GM12878 (cell line): ENCODE measurements around the gene CCDC8. TPM values are rescaled to one million over a fixed set of nuclear protein-coding genes. Genes with fewer than 3 reads are reported as not detected.
A peak's percentile ranks its signal among the peaks of the same experiment; 100 is the strongest.

Experiments used
- BACH1 ChIP-seq: fragments of 450-650 bp; IDR thresholded peaks from 2 replicates; pipeline ENCODE4 v1.6.1; 2017; ENCODE audit warnings: mild to moderate bottlenecking, borderline replicate concordance
- CHD2 ChIP-seq: IDR thresholded peaks from 2 replicates; pipeline ENCODE4 v1.6.1; 2011; ENCODE audit warnings: low read depth, low read length, improper control_type of control experiment, borderline replicate concordance
- CREM ChIP-seq: IDR thresholded peaks from 2 replicates; pipeline ENCODE4 v1.6.1; 2014; ENCODE audit warnings: antibody characterized with exemption, low read depth
- EED ChIP-seq: sonication (generic); IDR thresholded peaks from 2 replicates; pipeline ENCODE4 v1.6.1; 2016; ENCODE audit warnings: antibody characterized with exemption, low read depth
- ESRRA ChIP-seq: IDR thresholded peaks from 2 replicates; pipeline ENCODE4 v1.6.1; 2012; ENCODE audit warnings: mild to moderate bottlenecking, low read length, improper control_type of control experiment
- FOXK2 ChIP-seq: fragments of 450-650 bp; IDR thresholded peaks from 2 replicates; pipeline ENCODE4 v1.6.1; 2017; ENCODE audit warnings: mild to moderate bottlenecking, moderate library complexity
- MEF2B ChIP-seq: fragments of 450-650 bp; IDR thresholded peaks from 2 replicates; pipeline ENCODE4 v1.6.1; 2018; ENCODE audit warnings: mild to moderate bottlenecking, moderate library complexity; ENCODE audit not compliant: partially characterized antibody, poor library complexity, severe bottlenecking
- MLLT1 ChIP-seq: fragments of 450-650 bp; IDR thresholded peaks from 2 replicates; pipeline ENCODE4 v1.6.1; 2016; ENCODE audit warnings: mild to moderate bottlenecking
- MXI1 ChIP-seq: fragments of 150-350 bp; IDR thresholded peaks from 2 replicates; pipeline ENCODE4 v1.6.1; 2011; ENCODE audit warnings: low read depth, mild to moderate bottlenecking, inconsistent platforms, low read length, improper control_type of control experiment
- NBN ChIP-seq: fragments of 450-650 bp; IDR thresholded peaks from 2 replicates; pipeline ENCODE4 v1.6.1; 2016
- NKRF ChIP-seq: fragments of 450-650 bp; conservative IDR thresholded peaks from 2 replicates; pipeline ENCODE4 v1.6.1; 2017; ENCODE audit warnings: mild to moderate bottlenecking, moderate library complexity
- REST ChIP-seq: IDR thresholded peaks from 2 replicates; pipeline ENCODE4 v1.6.1; 2012; ENCODE audit warnings: mild to moderate bottlenecking, low read depth, low read length
- RFX5 ChIP-seq: IDR thresholded peaks from 2 replicates; pipeline ENCODE4 v1.6.1; 2011; ENCODE audit warnings: low read depth, low read length, improper control_type of control experiment
- STAT3 ChIP-seq: IDR thresholded peaks from 2 replicates; pipeline ENCODE4 v1.6.1; 2011; ENCODE audit warnings: low read depth, low read length, improper control_type of control experiment
- SUZ12 ChIP-seq: fragments of 200-600 bp; sonication (generic); IDR thresholded peaks from one replicate; pipeline ENCODE4 v1.6.1; 2018; ENCODE audit warnings: antibody characterized with exemption, mild to moderate bottlenecking; ENCODE audit not compliant: unreplicated experiment
- TCF7 ChIP-seq: IDR thresholded peaks from 2 replicates; pipeline ENCODE4 v1.6.1; 2014; ENCODE audit warnings: antibody characterized with exemption, borderline replicate concordance
- YY1 ChIP-seq: IDR thresholded peaks from 2 replicates; pipeline ENCODE4 v1.6.1; 2011; ENCODE audit warnings: low read depth, mild to moderate bottlenecking, low read length
- ZBTB40 ChIP-seq: fragments of 450-650 bp; IDR thresholded peaks from 2 replicates; pipeline ENCODE4 v1.6.1; 2016; ENCODE audit warnings: mild to moderate bottlenecking, moderate library complexity, borderline replicate concordance
- ZNF622 ChIP-seq: fragments of 450-650 bp; IDR thresholded peaks from 2 replicates; pipeline ENCODE4 v1.6.1; 2017; ENCODE audit warnings: mild to moderate bottlenecking, inconsistent platforms
- ZSCAN29 ChIP-seq: fragments of 450-650 bp; IDR thresholded peaks from 2 replicates; pipeline ENCODE4 v1.6.1; 2017; ENCODE audit warnings: mild to moderate bottlenecking, moderate library complexity
- ZZZ3 ChIP-seq: IDR thresholded peaks from 2 replicates; pipeline ENCODE4 v1.6.1; 2011; ENCODE audit warnings: low read depth; ENCODE audit not compliant: control insufficient read depth, insufficient read length
- polyA plus RNA-seq, 11 experiments: library from polyadenylated mRNA; depleted of rRNA in 4 of 11; unstranded in 6 of 11; stranded (reverse) in 5 of 11; fragments of >200 nt; fragmentation: Nextera tagmentation in 4 of 11; fragmentation: Illumina TruSeq in 1 of 11; extraction: Ambion mirVana in 4 of 11; extraction: Trizol in 1 of 11; gene quantifications; 1 replicate in 1 of 11; 2 replicates in 10 of 11; pipeline versions ENCODE4 v1.2.1 to v1.2.3, GENCODE V29; 2011 to 2016; ENCODE audit warnings: inconsistent platforms in 2 of 11, missing spikeins in 2 of 11, low read depth in 1 of 11
- total RNA-seq, 4 experiments: library from RNA; depleted of rRNA in 3 of 4; stranded (reverse); fragments of >200 nt in 3 of 4; fragmentation: Illumina TruSeq in 1 of 4; extraction: Trizol in 1 of 4; gene quantifications; 2 replicates each; pipeline versions ENCODE4 v1.2.1 to v1.2.3, GENCODE V29; 2013 to 2021

The CCDC8 gene
- total and polyA plus RNA-seq, 10 of the 15 experiments (the other 5 are each of a cell fraction or from before 2014, with no cell fraction given), result under 0.01 to 0.15 (median 0.05) TPM; not detected in 5

- TF ChIP-seq ZNF622, result no peak
- TF ChIP-seq FOXK2, result no peak
- TF ChIP-seq TCF7, result no peak
- TF ChIP-seq MEF2B, result peak; percentile 36
- TF ChIP-seq ZSCAN29, result no peak
- TF ChIP-seq EED, result no peak
- no peak for TF ChIP-seq REST
- no peak for TF ChIP-seq CHD2
- TF ChIP-seq MLLT1, result no peak
- no peak for TF ChIP-seq ZZZ3
- no peak for TF ChIP-seq STAT3
- TF ChIP-seq ESRRA, result no peak
- TF ChIP-seq NBN, result no peak
- TF ChIP-seq CREM, result no peak
- TF ChIP-seq NKRF, result no peak
- TF ChIP-seq YY1, result peak; percentile 48; the same call in 1 of the 2 replicates
- no peak for TF ChIP-seq ZBTB40
- no peak for TF ChIP-seq BACH1
- TF ChIP-seq MXI1, result peak; percentile 52
- TF ChIP-seq RFX5, result no peak
- TF ChIP-seq SUZ12, result no peak
Measured at GRCh38 chr19:46426506-46427162, 13.3 kb upstream of the CCDC8 start (continued).
